HFF-Myc (cell line): ENCODE data around the gene ITPKB.

Source experiments
- DNase-seq: peaks from one replicate; pipeline ENCODE4 v3.0.0-alpha.2; 2011; ENCODE audit warnings: low read depth; ENCODE audit errors: extremely low read depth
- H3K4me3 ChIP-seq: replicated peaks from 2 replicates; pipeline ENCODE4 v1.5.1; 2011; ENCODE audit warnings: low read depth, mild to moderate bottlenecking, control low read depth, low read length
- CTCF ChIP-seq: IDR thresholded peaks from 2 replicates; pipeline ENCODE4 v1.5.1; 2012; ENCODE audit warnings: mild to moderate bottlenecking, low read depth, low read length, control low read depth; ENCODE audit errors: missing control alignments

The ITPKB gene

GRCh38 chr1:226714148-226714547 is 24.9 kb downstream of the ITPKB start:
- H3K4me3 ChIP-seq = no peak overlapping the region
- no peak for TF ChIP-seq CTCF
- DNase-seq = no peak

- DNase-seq = no peak
- H3K4me3 ChIP-seq = no peak overlapping the region
- TF ChIP-seq CTCF = no peak
Observed at GRCh38 chr1:226712742-226713419, 26.2 kb downstream of the ITPKB start.

GRCh38 chr1:226711976-226712741 is 26.9 kb downstream of the ITPKB start:
- DNase-seq = no peak
- no peak for TF ChIP-seq CTCF
- H3K4me3 ChIP-seq = no peak overlapping the region

GRCh38 chr1:226710501-226710900 is 28.6 kb downstream of the ITPKB start:
- no peak for DNase-seq

GRCh38 chr1:226709953-226710352 is 29.1 kb downstream of the ITPKB start:
- H3K4me3 ChIP-seq = no peak overlapping the region
- no peak for DNase-seq
- no peak for TF ChIP-seq CTCF

More at GRCh38 chr1:226710501-226710900, 28.6 kb downstream of the ITPKB start:
- H3K4me3 ChIP-seq = no peak overlapping the region
- no peak for TF ChIP-seq CTCF

- no peak for DNase-seq
- TF ChIP-seq CTCF = no peak
Observed at GRCh38 chr1:226708967-226709396, 30.1 kb downstream of the ITPKB start.

More at GRCh38 chr1:226708967-226709396, 30.1 kb downstream of the ITPKB start:
- H3K4me3 ChIP-seq = no peak overlapping the region
